A549 (cell line): Measurements from ENCODE around the gene LASP1. TPM values are rescaled to one million over a fixed set of nuclear protein-coding genes. Genes with fewer than 3 reads are reported as not detected.
A peak's percentile ranks its signal among the peaks of the same experiment; 100 is the strongest.

Experiments used
- ATAC-seq, 2 experiments: fragments of 200-7000 bp in 1 of 2; fragments of >200 bp in 1 of 2; cut with Nextera tagmentation in 1 of 2; cut with Tn5 transposase in 1 of 2; 3 replicates each; pipeline versions ENCODE4 v1.8.0 to v1.9.1; 2018 to 2020; ENCODE audit warnings: mild to moderate bottlenecking in 1 of 2, moderate library complexity in 1 of 2
- CTCF ChIA-PET: fragments of 300-600 bp; sonication (Branson Sonifier 250); formaldehyde crosslinking; extraction: SDS; loops from one replicate; lab custom pipeline; 2021; ENCODE audit warnings: antibody characterized with exemption, inconsistent platforms; lab: Yijun Ruan, JAX
- POLR2A ChIA-PET: fragments of 350-600 bp; formaldehyde crosslinking; extraction: SDS; loops from one replicate; lab custom pipeline; 2021; ENCODE audit warnings: antibody characterized with exemption, inconsistent platforms; lab: Yijun Ruan, JAX
- DNase-seq, 2 experiments: peaks; one replicate each; pipeline versions ENCODE4 v3.0.0 to v3.0.0-alpha.2; 2011 to 2016; ENCODE audit warnings: low read depth in 1 of 2, low spot score in 1 of 2
- FAIRE-seq: peaks from 2 replicates; lab custom pipeline; 2011; peaks lifted over from hg19 to GRCh38; lab: Jason Lieb, UNC
- H3K27ac ChIP-seq, 2 experiments: fragments of >200 bp; sonication (Bioruptor Twin); formaldehyde crosslinking; 3 replicates each; pipeline ENCODE4 v1.5.1; 2016 to 2017
- H3K4me1 ChIP-seq: fragments of >200 bp; sonication (Bioruptor Twin); formaldehyde crosslinking; 3 replicates; pipeline ENCODE4 v1.6.1; 2016
- H3K4me2 ChIP-seq: fragments of >200 bp; sonication (Bioruptor Twin); formaldehyde crosslinking; 3 replicates; pipeline ENCODE4 v1.6.1; 2016
- H3K4me3 ChIP-seq: fragments of >200 bp; sonication (Bioruptor Twin); formaldehyde crosslinking; 3 replicates; pipeline ENCODE4 v1.5.1; 2016
- H3K9me3 ChIP-seq: fragments of >200 bp; sonication (Bioruptor Twin); formaldehyde crosslinking; 3 replicates; pipeline ENCODE4 v1.6.1; 2016
- BHLHE40 ChIP-seq: IDR thresholded peaks from 2 replicates; pipeline ENCODE4 v1.6.1; 2012; ENCODE audit warnings: low read depth, low read length, inconsistent platforms
- CHD2 ChIP-seq: fragments of 150-350 bp; IDR thresholded peaks from 2 replicates; pipeline ENCODE4 v1.6.1; 2014; ENCODE audit warnings: low read length; ENCODE audit not compliant: partially characterized antibody
- FOSB ChIP-seq: fragments of 250-450 bp; sonication (Bioruptor Pico); IDR thresholded peaks from 2 replicates; pipeline ENCODE4 v1.5.0; 2020; ENCODE audit warnings: mild to moderate bottlenecking, moderate library complexity
- HOXB13 ChIP-seq: fragments of 250-450 bp; sonication (Bioruptor Pico); IDR thresholded peaks from 2 replicates; pipeline ENCODE4 v1.5.0; 2020; ENCODE audit warnings: low read depth, mild to moderate bottlenecking, moderate library complexity
- HOXB5 ChIP-seq: fragments of 250-450 bp; sonication (Bioruptor Pico); IDR thresholded peaks from 2 replicates; pipeline ENCODE4 v1.5.0; 2020; ENCODE audit warnings: mild to moderate bottlenecking, moderate library complexity
- JUN ChIP-seq, 2 experiments: fragments of >200 bp; sonication (Bioruptor Twin); formaldehyde crosslinking; IDR thresholded peaks; 2 replicates in 1 of 2; 3 replicates in 1 of 2; pipeline ENCODE4 v1.6.1; 2016 to 2017
- JUNB ChIP-seq: fragments of >200 bp; sonication (Bioruptor Twin); formaldehyde crosslinking; IDR thresholded peaks from 2 replicates; pipeline ENCODE4 v1.6.1; 2016
- KDM1A ChIP-seq: fragments of 200-600 bp; sonication (generic); IDR thresholded peaks from 2 replicates; pipeline ENCODE4 v1.6.1; 2016; ENCODE audit warnings: low read depth, mild to moderate bottlenecking
- KDM5A ChIP-seq: fragments of 200-600 bp; sonication (generic); IDR thresholded peaks from 2 replicates; pipeline ENCODE4 v1.6.1; 2016; ENCODE audit warnings: antibody characterized with exemption, mild to moderate bottlenecking
- MAFK ChIP-seq: fragments of 450-650 bp; IDR thresholded peaks from 2 replicates; pipeline ENCODE4 v1.6.1; 2014; ENCODE audit not compliant: partially characterized antibody
- MAZ ChIP-seq: fragments of 150-350 bp; IDR thresholded peaks from 2 replicates; pipeline ENCODE4 v1.6.1; 2014; ENCODE audit warnings: antibody characterized with exemption, low read depth, low read length, borderline replicate concordance
- NFE2L2 ChIP-seq: fragments of 150-350 bp; conservative IDR thresholded peaks from 2 replicates; pipeline ENCODE4 v1.6.1; 2014; ENCODE audit warnings: low read length
- NPAS2 ChIP-seq: fragments of 250-450 bp; sonication (Bioruptor Pico); IDR thresholded peaks from 2 replicates; pipeline ENCODE4 v1.8.0; 2022; ENCODE audit warnings: mild to moderate bottlenecking, moderate library complexity, borderline replicate concordance
- NR3C1 ChIP-seq: fragments of >200 bp; sonication (Bioruptor Twin); formaldehyde crosslinking; IDR thresholded peaks from 3 replicates; pipeline ENCODE4 v1.6.1; 2017
- PHF8 ChIP-seq: fragments of 200-600 bp; sonication (generic); IDR thresholded peaks from 2 replicates; pipeline ENCODE4 v1.6.1; 2016; ENCODE audit warnings: low read depth, mild to moderate bottlenecking, antibody characterized with exemption, moderate library complexity, borderline replicate concordance
- POLR2A ChIP-seq: IDR thresholded peaks from 2 replicates; pipeline ENCODE4 v1.6.1; 2012; ENCODE audit warnings: mild to moderate bottlenecking, low read length
- RFX5 ChIP-seq: fragments of 450-650 bp; IDR thresholded peaks from 2 replicates; pipeline ENCODE4 v1.7.1; 2014; ENCODE audit warnings: antibody characterized with exemption, mild to moderate bottlenecking, moderate library complexity
- RNF2 ChIP-seq: fragments of 200-600 bp; sonication (generic); IDR thresholded peaks from 2 replicates; pipeline ENCODE4 v1.6.1; 2016; ENCODE audit warnings: low read depth, mild to moderate bottlenecking, antibody characterized with exemption, moderate library complexity, borderline replicate concordance
- SMC3 ChIP-seq: fragments of >200 bp; sonication (Bioruptor Twin); formaldehyde crosslinking; IDR thresholded peaks from 3 replicates; pipeline ENCODE4 v1.6.1; 2018; ENCODE audit warnings: inconsistent platforms
- ZSCAN20 ChIP-seq: fragments of 250-450 bp; sonication (Bioruptor Pico); IDR thresholded peaks from 2 replicates; pipeline ENCODE4 v1.8.0; 2022; ENCODE audit warnings: mild to moderate bottlenecking, moderate library complexity
- WGBS: methylation state at CpG from one replicate; pipeline ENCODE4 v1.1.6; 2017; ENCODE audit errors: missing lambda C conversion rate; 5-methylcytosine and 5-hydroxymethylcytosine counted together
- polyA plus RNA-seq, 4 experiments: library from polyadenylated mRNA; depleted of rRNA in 3 of 4; stranded (reverse); fragments of >200 nt; fragmentation: RNase III in 1 of 4; extraction: RNeasy Plus Mini Kit Qiagen cat#74134 plus additional on column Dnase treatment in 1 of 4; gene quantifications; 2 replicates in 3 of 4; 3 replicates in 1 of 4; pipeline ENCODE4 v1.2.3, GENCODE V29; 2011 to 2017
- TF ChIP-seq, protein P1 (sequence below): fragments of 150-350 bp; IDR thresholded peaks from 2 replicates; pipeline ENCODE4 v1.6.1; 2014; ENCODE audit warnings: low read depth, mild to moderate bottlenecking, low read length
- TF ChIP-seq, protein P2 (sequence below): fragments of 250-450 bp; sonication (Bioruptor Pico); IDR thresholded peaks from 2 replicates; pipeline ENCODE4 v1.5.0; 2020; ENCODE audit warnings: low read depth, mild to moderate bottlenecking, moderate library complexity
- TF ChIP-seq, protein P3 (sequence below): IDR thresholded peaks from 2 replicates; pipeline ENCODE4 v1.6.1; 2012
- TF ChIP-seq, protein P4 (sequence below): IDR thresholded peaks from 2 replicates; pipeline ENCODE4 v1.6.1; 2012; ENCODE audit warnings: low read depth, borderline replicate concordance
- TF ChIP-seq, protein P5 (sequence below): fragments of 250-450 bp; sonication (Bioruptor Pico); IDR thresholded peaks from 2 replicates; pipeline ENCODE4 v1.5.0; 2021; ENCODE audit warnings: mild to moderate bottlenecking, moderate library complexity, borderline replicate concordance
- TF ChIP-seq, protein P6 (sequence below): fragments of 200-600 bp; sonication (generic); IDR thresholded peaks from 2 replicates; pipeline ENCODE4 v1.6.1; 2016; ENCODE audit warnings: antibody characterized with exemption, mild to moderate bottlenecking, moderate library complexity
- TF ChIP-seq, protein P7 (sequence below): IDR thresholded peaks from 2 replicates; pipeline ENCODE4 v1.6.1; 2012

LASP1 gene
- polyA plus RNA-seq, 2 of the 4 experiments (the other 2 are of a cell fraction): 145 to 281 TPM

DNA sequence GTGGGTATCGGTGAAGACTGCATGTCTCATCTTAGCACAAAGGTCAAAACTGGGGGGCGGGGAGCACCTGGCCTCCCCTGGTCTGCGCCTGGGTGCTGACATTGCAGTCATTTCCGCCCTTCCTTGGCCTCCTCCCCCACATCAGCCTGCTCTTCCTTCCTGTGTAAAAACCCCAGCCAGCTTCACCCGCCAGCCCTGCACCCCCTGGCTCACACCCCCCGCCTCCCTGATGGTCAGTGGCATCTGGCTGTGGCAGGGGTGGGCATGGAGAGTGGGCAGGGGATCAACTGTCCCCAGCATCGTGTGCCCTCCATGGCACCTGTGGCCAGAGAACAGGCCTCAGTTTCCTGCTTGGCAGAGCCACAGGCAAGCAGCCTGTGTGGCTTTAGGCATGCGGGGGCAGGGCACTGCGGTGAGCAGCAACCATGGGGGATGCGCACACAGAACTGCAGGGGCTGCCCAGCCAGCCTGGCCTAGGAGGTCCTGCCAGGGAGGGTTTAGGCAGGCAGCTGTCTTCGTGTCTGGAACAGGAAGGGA is 29.0 kb downstream of the LASP1 start:
- CTCF ChIA-PET: interaction anchor here (1.0 to 4.2 kb wide), 5 partner anchors 12 to 274 kb away, joined by 3 to 14 read pairs (median 5); no protein-coding TSS in a partner anchor
- FAIRE-seq: no peak
- DNase-seq: no peak

DNA sequence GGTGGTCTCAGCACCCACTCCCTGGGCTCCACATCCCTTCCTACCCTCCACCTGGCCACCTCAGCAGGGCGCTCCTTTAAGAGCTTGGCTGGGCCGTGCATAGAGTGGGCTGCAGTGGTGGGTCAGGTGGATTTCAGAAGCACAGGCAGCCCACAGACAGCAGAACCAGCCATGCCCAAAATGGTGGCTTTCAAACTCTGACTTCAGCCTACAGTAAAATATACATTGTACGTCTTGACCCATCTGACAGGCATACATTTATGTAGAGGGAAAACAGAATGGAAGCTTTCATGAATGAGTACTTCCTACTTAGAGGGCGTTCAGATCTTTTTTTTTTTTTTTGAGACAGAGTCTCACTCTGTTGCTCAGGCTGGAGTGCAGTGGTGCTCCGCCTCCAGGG is 29.6 kb downstream of the LASP1 start:
- Histone ChIP-seq H3K4me1 (peaks cover 64% of the 10 kb centered on the region), H3K4me2 (no peak overlapping the region), H3K27ac (peak overlapping the region in 1 of 2 experiments; percentile 85; a peak in 3 of 6 replicates), H3K4me3 (no peak overlapping the region), H3K9me3 (no peaks in the 10 kb centered on the region)
- ChIA-PET CTCF (interaction anchor here (1.0 to 4.2 kb wide), 8 partner anchors 12 to 274 kb away, joined by 3 to 14 read pairs (median 4); no protein-coding TSS in a partner anchor), POLR2A (interaction anchor here (3.0 kb wide), 1 partner anchor 30 kb away, joined by 6 read pairs; the partner anchor contains the start of gene LASP1)
- ATAC-seq (no peak), FAIRE-seq (no peak), DNase-seq (no peak)
- WGBS: 91% methylated on average over 5 of the region's 5 CpGs
- no peak for TF ChIP-seq NR3C1
- no peak for TF ChIP-seq HOXB5 (CRISPR knock-in tag)
- TF ChIP-seq, protein P1, sequence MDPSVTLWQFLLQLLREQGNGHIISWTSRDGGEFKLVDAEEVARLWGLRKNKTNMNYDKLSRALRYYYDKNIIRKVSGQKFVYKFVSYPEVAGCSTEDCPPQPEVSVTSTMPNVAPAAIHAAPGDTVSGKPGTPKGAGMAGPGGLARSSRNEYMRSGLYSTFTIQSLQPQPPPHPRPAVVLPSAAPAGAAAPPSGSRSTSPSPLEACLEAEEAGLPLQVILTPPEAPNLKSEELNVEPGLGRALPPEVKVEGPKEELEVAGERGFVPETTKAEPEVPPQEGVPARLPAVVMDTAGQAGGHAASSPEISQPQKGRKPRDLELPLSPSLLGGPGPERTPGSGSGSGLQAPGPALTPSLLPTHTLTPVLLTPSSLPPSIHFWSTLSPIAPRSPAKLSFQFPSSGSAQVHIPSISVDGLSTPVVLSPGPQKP: no peak
- TF ChIP-seq ZSCAN20 (CRISPR knock-in tag): no peak
- TF ChIP-seq, protein P2, sequence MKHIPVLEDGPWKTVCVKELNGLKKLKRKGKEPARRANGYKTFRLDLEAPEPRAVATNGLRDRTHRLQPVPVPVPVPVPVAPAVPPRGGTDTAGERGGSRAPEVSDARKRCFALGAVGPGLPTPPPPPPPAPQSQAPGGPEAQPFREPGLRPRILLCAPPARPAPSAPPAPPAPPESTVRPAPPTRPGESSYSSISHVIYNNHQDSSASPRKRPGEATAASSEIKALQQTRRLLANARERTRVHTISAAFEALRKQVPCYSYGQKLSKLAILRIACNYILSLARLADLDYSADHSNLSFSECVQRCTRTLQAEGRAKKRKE (CRISPR knock-in tag): no peak
- TF ChIP-seq KDM5A: no peak
- TF ChIP-seq RFX5: no peak
- TF ChIP-seq NPAS2 (CRISPR knock-in tag): no peak
- TF ChIP-seq CHD2: no peak
- no peak for TF ChIP-seq FOSB (CRISPR knock-in tag)
- TF ChIP-seq BHLHE40: no peak
- TF ChIP-seq, protein P3, sequence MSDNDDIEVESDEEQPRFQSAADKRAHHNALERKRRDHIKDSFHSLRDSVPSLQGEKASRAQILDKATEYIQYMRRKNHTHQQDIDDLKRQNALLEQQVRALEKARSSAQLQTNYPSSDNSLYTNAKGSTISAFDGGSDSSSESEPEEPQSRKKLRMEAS: no peak
- no peak for TF ChIP-seq PHF8

More for the DNA sequence above, 29.0 kb downstream of the LASP1 start:
- ATAC-seq: no peak
- peak overlapping the region in 1 of 2 experiments; percentile 85; a peak in 3 of 6 replicates for H3K27ac ChIP-seq
- peaks cover 66% of the 10 kb centered on the region for H3K4me1 ChIP-seq
- no peaks in the 10 kb centered on the region for H3K9me3 ChIP-seq
- WGBS: 89% methylated on average over 9 of the region's 11 CpGs
- no peak overlapping the region for H3K4me3 ChIP-seq
- TF ChIP-seq HOXB13 (CRISPR knock-in tag) (no peak), JUNB (no peak), POLR2A (no peak), NFE2L2 (no peak), KDM1A (no peak), MAFK (no peak), BHLHE40 (no peak), RFX5 (no peak), SMC3 (no peak), KDM5A (no peak), MAZ (no peak), JUN (IDR thresholded peaks at IDR 0.05) (no peak), RNF2 (no peak)
- TF ChIP-seq, protein P4, sequence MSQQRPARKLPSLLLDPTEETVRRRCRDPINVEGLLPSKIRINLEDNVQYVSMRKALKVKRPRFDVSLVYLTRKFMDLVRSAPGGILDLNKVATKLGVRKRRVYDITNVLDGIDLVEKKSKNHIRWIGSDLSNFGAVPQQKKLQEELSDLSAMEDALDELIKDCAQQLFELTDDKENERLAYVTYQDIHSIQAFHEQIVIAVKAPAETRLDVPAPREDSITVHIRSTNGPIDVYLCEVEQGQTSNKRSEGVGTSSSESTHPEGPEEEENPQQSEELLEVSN: no peak
- TF ChIP-seq, protein P5, sequence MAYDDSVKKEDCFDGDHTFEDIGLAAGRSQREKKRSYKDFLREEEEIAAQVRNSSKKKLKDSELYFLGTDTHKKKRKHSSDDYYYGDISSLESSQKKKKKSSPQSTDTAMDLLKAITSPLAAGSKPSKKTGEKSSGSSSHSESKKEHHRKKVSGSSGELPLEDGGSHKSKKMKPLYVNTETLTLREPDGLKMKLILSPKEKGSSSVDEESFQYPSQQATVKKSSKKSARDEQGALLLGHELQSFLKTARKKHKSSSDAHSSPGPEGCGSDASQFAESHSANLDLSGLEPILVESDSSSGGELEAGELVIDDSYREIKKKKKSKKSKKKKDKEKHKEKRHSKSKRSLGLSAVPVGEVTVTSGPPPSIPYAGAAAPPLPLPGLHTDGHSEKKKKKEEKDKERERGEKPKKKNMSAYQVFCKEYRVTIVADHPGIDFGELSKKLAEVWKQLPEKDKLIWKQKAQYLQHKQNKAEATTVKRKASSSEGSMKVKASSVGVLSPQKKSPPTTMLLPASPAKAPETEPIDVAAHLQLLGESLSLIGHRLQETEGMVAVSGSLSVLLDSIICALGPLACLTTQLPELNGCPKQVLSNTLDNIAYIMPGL (CRISPR knock-in tag): no peak
- TF ChIP-seq, protein P3: no peak
- TF ChIP-seq, protein P6, sequence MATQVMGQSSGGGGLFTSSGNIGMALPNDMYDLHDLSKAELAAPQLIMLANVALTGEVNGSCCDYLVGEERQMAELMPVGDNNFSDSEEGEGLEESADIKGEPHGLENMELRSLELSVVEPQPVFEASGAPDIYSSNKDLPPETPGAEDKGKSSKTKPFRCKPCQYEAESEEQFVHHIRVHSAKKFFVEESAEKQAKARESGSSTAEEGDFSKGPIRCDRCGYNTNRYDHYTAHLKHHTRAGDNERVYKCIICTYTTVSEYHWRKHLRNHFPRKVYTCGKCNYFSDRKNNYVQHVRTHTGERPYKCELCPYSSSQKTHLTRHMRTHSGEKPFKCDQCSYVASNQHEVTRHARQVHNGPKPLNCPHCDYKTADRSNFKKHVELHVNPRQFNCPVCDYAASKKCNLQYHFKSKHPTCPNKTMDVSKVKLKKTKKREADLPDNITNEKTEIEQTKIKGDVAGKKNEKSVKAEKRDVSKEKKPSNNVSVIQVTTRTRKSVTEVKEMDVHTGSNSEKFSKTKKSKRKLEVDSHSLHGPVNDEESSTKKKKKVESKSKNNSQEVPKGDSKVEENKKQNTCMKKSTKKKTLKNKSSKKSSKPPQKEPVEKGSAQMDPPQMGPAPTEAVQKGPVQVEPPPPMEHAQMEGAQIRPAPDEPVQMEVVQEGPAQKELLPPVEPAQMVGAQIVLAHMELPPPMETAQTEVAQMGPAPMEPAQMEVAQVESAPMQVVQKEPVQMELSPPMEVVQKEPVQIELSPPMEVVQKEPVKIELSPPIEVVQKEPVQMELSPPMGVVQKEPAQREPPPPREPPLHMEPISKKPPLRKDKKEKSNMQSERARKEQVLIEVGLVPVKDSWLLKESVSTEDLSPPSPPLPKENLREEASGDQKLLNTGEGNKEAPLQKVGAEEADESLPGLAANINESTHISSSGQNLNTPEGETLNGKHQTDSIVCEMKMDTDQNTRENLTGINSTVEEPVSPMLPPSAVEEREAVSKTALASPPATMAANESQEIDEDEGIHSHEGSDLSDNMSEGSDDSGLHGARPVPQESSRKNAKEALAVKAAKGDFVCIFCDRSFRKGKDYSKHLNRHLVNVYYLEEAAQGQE: no peak
- TF ChIP-seq, protein P7, sequence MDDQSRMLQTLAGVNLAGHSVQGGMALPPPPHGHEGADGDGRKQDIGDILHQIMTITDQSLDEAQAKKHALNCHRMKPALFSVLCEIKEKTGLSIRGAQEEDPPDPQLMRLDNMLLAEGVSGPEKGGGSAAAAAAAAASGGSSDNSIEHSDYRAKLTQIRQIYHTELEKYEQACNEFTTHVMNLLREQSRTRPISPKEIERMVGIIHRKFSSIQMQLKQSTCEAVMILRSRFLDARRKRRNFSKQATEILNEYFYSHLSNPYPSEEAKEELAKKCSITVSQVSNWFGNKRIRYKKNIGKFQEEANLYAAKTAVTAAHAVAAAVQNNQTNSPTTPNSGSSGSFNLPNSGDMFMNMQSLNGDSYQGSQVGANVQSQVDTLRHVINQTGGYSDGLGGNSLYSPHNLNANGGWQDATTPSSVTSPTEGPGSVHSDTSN: no peak
- POLR2A ChIA-PET: interaction anchor here (3.0 kb wide), 1 partner anchor 29 kb away, joined by 6 read pairs; the partner anchor contains the start of gene LASP1
- no peak overlapping the region for H3K4me2 ChIP-seq
